Uterus (tissue), 2 donors: ENCODE results near the gene ANGPTL4.

ENCODE experiments used
- CTCF ChIP-seq, 4 experiments: fragments of 200-600 bp in 2 of 4; fragments of 450-650 bp in 2 of 4; sonication (generic) in 2 of 4; IDR thresholded peaks; one replicate each; pipeline ENCODE4 v1.5.1; 2016 to 2019; ENCODE audit warnings: antibody characterized with exemption in 4 of 4, mild to moderate bottlenecking in 2 of 4, moderate library complexity in 1 of 4
- POLR2A ChIP-seq, 2 donors: fragments of 450-650 bp; IDR thresholded peaks; one replicate each; pipeline ENCODE4 v1.6.1; 2016; ENCODE audit warnings: antibody characterized with exemption in 2 of 2, mild to moderate bottlenecking in 1 of 2, moderate library complexity in 1 of 2

GRCh38 chr19:8329996-8330395, 34.0 kb upstream of the ANGPTL4 start:
- TF ChIP-seq CTCF (IDR thresholded peaks at IDR 0.05): no peak
- no peak for TF ChIP-seq POLR2A (IDR thresholded peaks at IDR 0.05)
